ENCODE results near the gene GALNTL6.

DNA sequence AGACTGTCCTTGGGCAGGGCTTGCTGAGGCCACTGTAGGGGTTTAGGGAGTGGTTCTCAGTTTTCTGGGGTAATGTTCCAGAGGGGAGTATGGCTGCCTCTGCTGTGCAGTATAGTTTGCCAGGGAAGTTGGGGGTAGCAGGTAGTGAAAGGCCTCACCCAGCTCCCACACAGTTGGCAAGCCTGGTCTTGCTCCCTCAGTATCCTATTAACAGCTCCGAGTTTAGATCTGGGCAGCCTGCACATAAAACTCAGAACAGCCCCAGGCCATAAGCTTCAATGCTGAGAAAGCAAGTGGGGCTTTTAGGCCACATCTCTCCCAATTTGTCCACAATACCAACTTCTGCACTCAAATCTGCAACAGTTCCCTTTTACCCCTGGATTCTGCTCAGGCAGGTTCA, 205.2 kb downstream of the GALNTL6 start:
- TF ChIP-seq, protein P1, sequence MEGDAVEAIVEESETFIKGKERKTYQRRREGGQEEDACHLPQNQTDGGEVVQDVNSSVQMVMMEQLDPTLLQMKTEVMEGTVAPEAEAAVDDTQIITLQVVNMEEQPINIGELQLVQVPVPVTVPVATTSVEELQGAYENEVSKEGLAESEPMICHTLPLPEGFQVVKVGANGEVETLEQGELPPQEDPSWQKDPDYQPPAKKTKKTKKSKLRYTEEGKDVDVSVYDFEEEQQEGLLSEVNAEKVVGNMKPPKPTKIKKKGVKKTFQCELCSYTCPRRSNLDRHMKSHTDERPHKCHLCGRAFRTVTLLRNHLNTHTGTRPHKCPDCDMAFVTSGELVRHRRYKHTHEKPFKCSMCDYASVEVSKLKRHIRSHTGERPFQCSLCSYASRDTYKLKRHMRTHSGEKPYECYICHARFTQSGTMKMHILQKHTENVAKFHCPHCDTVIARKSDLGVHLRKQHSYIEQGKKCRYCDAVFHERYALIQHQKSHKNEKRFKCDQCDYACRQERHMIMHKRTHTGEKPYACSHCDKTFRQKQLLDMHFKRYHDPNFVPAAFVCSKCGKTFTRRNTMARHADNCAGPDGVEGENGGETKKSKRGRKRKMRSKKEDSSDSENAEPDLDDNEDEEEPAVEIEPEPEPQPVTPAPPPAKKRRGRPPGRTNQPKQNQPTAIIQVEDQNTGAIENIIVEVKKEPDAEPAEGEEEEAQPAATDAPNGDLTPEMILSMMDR (IDR thresholded peaks at IDR 0.05; ENCODE audit: insufficient read depth, low read length, poor library complexity, severe bottlenecking) = no peak
- no peak for TF ChIP-seq EZH2phosphoT487 (conservative IDR thresholded peaks at IDR 0.05; ENCODE audit: low read length)
